WTC11 (cell line): Measurements from ENCODE around the gene TMEM9. TPM values are rescaled to one million over a fixed set of nuclear protein-coding genes. Genes with fewer than 3 reads are reported as not detected.

Source experiments
- ATAC-seq: fragments of 200-7000 bp; cut with Tn5 transposase; 2 replicates; pipeline ENCODE4 v1.10.0; 2021; ENCODE audit warnings: mild to moderate bottlenecking, moderate library complexity
- CTCF ChIA-PET: fragments of 300-600 bp; sonication (Branson Sonifier 250); formaldehyde crosslinking; loops from one replicate; lab custom pipeline; 2021; ENCODE audit warnings: antibody characterized with exemption; lab: Charles Lee
- POLR2A ChIA-PET: fragments of 350-600 bp; sonication (Branson Sonifier 250); formaldehyde crosslinking; loops from one replicate; lab custom pipeline; 2021; ENCODE audit warnings: antibody characterized with exemption; lab: Charles Lee
- DNase-seq: peaks from one replicate; pipeline ENCODE4 v3.0.0; 2021; ENCODE audit warnings: low spot score
- H3K27ac Mint-ChIP-seq: 2 replicates; pipeline ENCODE4 v1.8.0; 2021; ENCODE audit warnings: mixed read lengths
- H3K27me3 Mint-ChIP-seq: 2 replicates; pipeline ENCODE4 v1.8.0; 2021; ENCODE audit warnings: low read depth, mild to moderate bottlenecking, moderate library complexity, mixed read lengths
- H3K36me3 Mint-ChIP-seq: 2 replicates; pipeline ENCODE4 v1.8.0; 2021; ENCODE audit warnings: mixed read lengths
- H3K4me1 Mint-ChIP-seq: 2 replicates; pipeline ENCODE4 v1.8.0; 2022; ENCODE audit warnings: mixed read lengths
- H3K4me3 Mint-ChIP-seq: 2 replicates; pipeline ENCODE4 v1.8.0; 2021; ENCODE audit warnings: mild to moderate bottlenecking, moderate library complexity, mixed read lengths
- H3K9me3 Mint-ChIP-seq: 2 replicates; pipeline ENCODE4 v1.8.0; 2021; ENCODE audit warnings: mixed read lengths
- CREB1 ChIP-seq: sonication (generic); formaldehyde crosslinking; IDR thresholded peaks from 2 replicates; pipeline ENCODE4 v1.8.0; 2023; ENCODE audit warnings: mild to moderate bottlenecking, missing genetic modification reagents
- CREM ChIP-seq: sonication (generic); formaldehyde crosslinking; IDR thresholded peaks from 2 replicates; pipeline ENCODE4 v1.8.1; 2022; ENCODE audit warnings: mild to moderate bottlenecking, missing genetic modification reagents, moderate library complexity
- ELF4 ChIP-seq: sonication (generic); formaldehyde crosslinking; IDR thresholded peaks from 2 replicates; pipeline ENCODE4 v1.8.1; 2022; ENCODE audit warnings: low read depth, mild to moderate bottlenecking, moderate library complexity, missing genetic modification reagents
- FOXK1 ChIP-seq: sonication (generic); formaldehyde crosslinking; IDR thresholded peaks from 2 replicates; pipeline ENCODE4 v1.8.0; 2022; ENCODE audit warnings: mild to moderate bottlenecking, moderate library complexity, missing genetic modification reagents
- GABPB1 ChIP-seq: sonication (generic); formaldehyde crosslinking; IDR thresholded peaks from 2 replicates; pipeline ENCODE4 v1.8.1; 2023; ENCODE audit warnings: mild to moderate bottlenecking, missing genetic modification reagents
- JAZF1 ChIP-seq: fragments of 250-450 bp; sonication (Bioruptor Pico); IDR thresholded peaks from 2 replicates; pipeline ENCODE4 v1.9.0; 2021; ENCODE audit warnings: moderate library complexity, mild to moderate bottlenecking, inconsistent platforms
- NFE2L1 ChIP-seq: sonication (generic); formaldehyde crosslinking; IDR thresholded peaks from 2 replicates; pipeline ENCODE4 v1.8.1; 2023; ENCODE audit warnings: missing genetic modification reagents
- NR1H2 ChIP-seq: sonication (generic); formaldehyde crosslinking; IDR thresholded peaks from 2 replicates; pipeline ENCODE4 v1.9.0; 2021; ENCODE audit warnings: mild to moderate bottlenecking, moderate library complexity, missing genetic modification reagents
- NR2C2 ChIP-seq: sonication (generic); formaldehyde crosslinking; IDR thresholded peaks from 2 replicates; pipeline ENCODE4 v1.8.0; 2022; ENCODE audit warnings: mild to moderate bottlenecking, missing genetic modification reagents
- RORB ChIP-seq: fragments of 250-450 bp; sonication (Bioruptor Pico); IDR thresholded peaks from 2 replicates; pipeline ENCODE4 v1.9.0; 2021; ENCODE audit warnings: mild to moderate bottlenecking
- TCF7 ChIP-seq: sonication (generic); formaldehyde crosslinking; IDR thresholded peaks from 2 replicates; pipeline ENCODE4 v1.8.0; 2022; ENCODE audit warnings: mild to moderate bottlenecking, low read depth, missing genetic modification reagents, moderate library complexity
- TEAD1 ChIP-seq: sonication (generic); formaldehyde crosslinking; IDR thresholded peaks from 2 replicates; pipeline ENCODE4 v1.8.0; 2022; ENCODE audit warnings: mild to moderate bottlenecking, missing genetic modification reagents
- TEAD4 ChIP-seq: sonication (generic); formaldehyde crosslinking; IDR thresholded peaks from 2 replicates; pipeline ENCODE4 v1.8.0; 2022; ENCODE audit warnings: mild to moderate bottlenecking, missing genetic modification reagents
- ZNF121 ChIP-seq: sonication (generic); formaldehyde crosslinking; IDR thresholded peaks from 2 replicates; pipeline ENCODE4 v1.8.0; 2023; ENCODE audit warnings: missing genetic modification reagents
- ZNF219 ChIP-seq: sonication (generic); formaldehyde crosslinking; IDR thresholded peaks from 2 replicates; pipeline ENCODE4 v1.8.0; 2023; ENCODE audit warnings: missing genetic modification reagents, mild to moderate bottlenecking, borderline replicate concordance
- ZNF263 ChIP-seq: sonication (generic); formaldehyde crosslinking; IDR thresholded peaks from 2 replicates; pipeline ENCODE4 v1.8.1; 2022; ENCODE audit warnings: low read depth, mild to moderate bottlenecking, moderate library complexity, missing genetic modification reagents
- ZNF416 ChIP-seq: fragments of 250-450 bp; sonication (Bioruptor Pico); IDR thresholded peaks from 2 replicates; pipeline ENCODE4 v1.9.0; 2021; ENCODE audit warnings: mild to moderate bottlenecking, inconsistent platforms
- total RNA-seq: library from RNA; stranded (reverse); gene quantifications from 3 replicates; pipeline ENCODE4 v1.2.3, GENCODE V29; 2021
- TF ChIP-seq, protein P1 (sequence below): fragments of 250-450 bp; sonication (Bioruptor Pico); IDR thresholded peaks from 2 replicates; pipeline ENCODE4 v1.9.0; 2021; ENCODE audit warnings: mild to moderate bottlenecking, borderline replicate concordance
- TF ChIP-seq, protein P2 (sequence below): sonication (generic); formaldehyde crosslinking; IDR thresholded peaks from 2 replicates; pipeline ENCODE4 v1.8.1; 2023; ENCODE audit warnings: mild to moderate bottlenecking, missing genetic modification reagents, moderate library complexity
- TF ChIP-seq, protein P3 (sequence below): fragments of 250-450 bp; sonication (Bioruptor Pico); IDR thresholded peaks from 2 replicates; pipeline ENCODE4 v1.9.0; 2021; ENCODE audit warnings: moderate library complexity, mild to moderate bottlenecking, inconsistent platforms, borderline replicate concordance
- TF ChIP-seq, protein P4 (sequence below): sonication (generic); formaldehyde crosslinking; IDR thresholded peaks from 2 replicates; pipeline ENCODE4 v1.8.0; 2023; ENCODE audit warnings: missing genetic modification reagents, mild to moderate bottlenecking, borderline replicate concordance
- TF ChIP-seq, protein P5 (sequence below): fragments of 250-450 bp; sonication (Bioruptor Pico); conservative IDR thresholded peaks from 2 replicates; pipeline ENCODE4 v1.9.0; 2021; ENCODE audit warnings: mild to moderate bottlenecking
- TF ChIP-seq, protein P6 (sequence below): sonication (generic); formaldehyde crosslinking; conservative IDR thresholded peaks from 2 replicates; pipeline ENCODE4 v1.8.1; 2022; ENCODE audit warnings: mild to moderate bottlenecking, missing genetic modification reagents

The TMEM9 gene
- total RNA-seq, 1 experiment from 2014 or later, result 97.5 TPM

DNA sequence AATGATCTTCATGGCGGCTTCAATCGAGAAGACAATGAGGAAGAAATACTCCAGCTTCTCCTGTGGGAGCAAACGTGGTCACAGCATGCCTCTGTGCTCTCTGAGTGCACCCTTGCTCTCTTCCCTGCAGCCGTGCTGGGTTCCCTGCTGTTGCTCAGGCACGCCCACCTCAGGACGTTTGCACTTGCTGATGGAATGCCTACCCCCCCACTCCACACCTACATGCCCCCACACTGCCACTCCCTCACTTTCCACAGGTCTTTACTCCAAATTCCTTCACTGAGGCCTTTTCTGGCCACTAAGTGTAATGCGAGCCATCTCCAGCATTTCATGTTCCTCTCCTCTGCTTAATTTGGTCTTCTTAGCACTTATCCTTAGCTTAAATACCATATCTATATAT is 60.3 kb downstream of the TMEM9 start (continued):
- TF ChIP-seq NFE2L1 (CRISPR knock-in tag) (no peak), CREM (CRISPR knock-in tag) (no peak), TCF7 (no peak), ZNF263 (CRISPR knock-in tag) (no peak), JAZF1 (CRISPR knock-in tag) (no peak), TEAD1 (CRISPR knock-in tag) (no peak), RORB (CRISPR knock-in tag) (no peak)
- TF ChIP-seq, protein P1, sequence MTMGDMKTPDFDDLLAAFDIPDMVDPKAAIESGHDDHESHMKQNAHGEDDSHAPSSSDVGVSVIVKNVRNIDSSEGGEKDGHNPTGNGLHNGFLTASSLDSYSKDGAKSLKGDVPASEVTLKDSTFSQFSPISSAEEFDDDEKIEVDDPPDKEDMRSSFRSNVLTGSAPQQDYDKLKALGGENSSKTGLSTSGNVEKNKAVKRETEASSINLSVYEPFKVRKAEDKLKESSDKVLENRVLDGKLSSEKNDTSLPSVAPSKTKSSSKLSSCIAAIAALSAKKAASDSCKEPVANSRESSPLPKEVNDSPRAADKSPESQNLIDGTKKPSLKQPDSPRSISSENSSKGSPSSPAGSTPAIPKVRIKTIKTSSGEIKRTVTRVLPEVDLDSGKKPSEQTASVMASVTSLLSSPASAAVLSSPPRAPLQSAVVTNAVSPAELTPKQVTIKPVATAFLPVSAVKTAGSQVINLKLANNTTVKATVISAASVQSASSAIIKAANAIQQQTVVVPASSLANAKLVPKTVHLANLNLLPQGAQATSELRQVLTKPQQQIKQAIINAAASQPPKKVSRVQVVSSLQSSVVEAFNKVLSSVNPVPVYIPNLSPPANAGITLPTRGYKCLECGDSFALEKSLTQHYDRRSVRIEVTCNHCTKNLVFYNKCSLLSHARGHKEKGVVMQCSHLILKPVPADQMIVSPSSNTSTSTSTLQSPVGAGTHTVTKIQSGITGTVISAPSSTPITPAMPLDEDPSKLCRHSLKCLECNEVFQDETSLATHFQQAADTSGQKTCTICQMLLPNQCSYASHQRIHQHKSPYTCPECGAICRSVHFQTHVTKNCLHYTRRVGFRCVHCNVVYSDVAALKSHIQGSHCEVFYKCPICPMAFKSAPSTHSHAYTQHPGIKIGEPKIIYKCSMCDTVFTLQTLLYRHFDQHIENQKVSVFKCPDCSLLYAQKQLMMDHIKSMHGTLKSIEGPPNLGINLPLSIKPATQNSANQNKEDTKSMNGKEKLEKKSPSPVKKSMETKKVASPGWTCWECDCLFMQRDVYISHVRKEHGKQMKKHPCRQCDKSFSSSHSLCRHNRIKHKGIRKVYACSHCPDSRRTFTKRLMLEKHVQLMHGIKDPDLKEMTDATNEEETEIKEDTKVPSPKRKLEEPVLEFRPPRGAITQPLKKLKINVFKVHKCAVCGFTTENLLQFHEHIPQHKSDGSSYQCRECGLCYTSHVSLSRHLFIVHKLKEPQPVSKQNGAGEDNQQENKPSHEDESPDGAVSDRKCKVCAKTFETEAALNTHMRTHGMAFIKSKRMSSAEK (CRISPR knock-in tag), result no peak

DNA sequence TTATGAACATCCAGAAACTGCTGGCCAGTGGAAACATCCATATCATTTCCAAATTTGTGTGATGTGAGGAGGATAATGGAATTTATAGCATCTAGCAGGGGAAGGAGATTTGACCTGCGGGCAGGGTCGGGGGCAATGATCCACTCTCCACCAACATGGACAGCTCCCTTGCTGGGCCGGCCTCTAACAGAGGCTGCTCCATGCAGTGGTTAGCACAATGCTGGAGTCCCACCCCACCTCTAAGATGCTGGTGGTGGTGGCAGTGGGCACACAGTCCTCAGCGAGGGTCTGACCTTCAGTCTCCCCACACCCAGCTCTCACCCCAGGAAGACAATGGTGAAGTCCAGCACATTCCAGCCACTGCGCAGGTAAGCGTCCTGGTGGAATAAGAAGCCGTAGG is 60.7 kb downstream of the TMEM9 start:
- DNase-seq (no peak), ATAC-seq (no peak)
- Mint-ChIP-seq H3K4me3 (no peak overlapping the region), H3K4me1 (peaks cover 6% of the 10 kb centered on the region; the same call in 1 of the 2 replicates), H3K9me3 (no peaks in the 10 kb centered on the region), H3K27me3 (no peaks in the 10 kb centered on the region), H3K27ac (no peak overlapping the region), H3K36me3 (no peaks in the 10 kb centered on the region)
- CTCF ChIA-PET, result interaction anchor here (2.0 kb wide), 1 partner anchor 7 kb away, joined by 10 read pairs; no protein-coding TSS in a partner anchor
- no peak for TF ChIP-seq NR1H2 (CRISPR knock-in tag)
- TF ChIP-seq NR2C2 (CRISPR knock-in tag), result no peak
- TF ChIP-seq TEAD4 (CRISPR knock-in tag), result no peak
- TF ChIP-seq GABPB1 (CRISPR knock-in tag), result no peak
- no peak for TF ChIP-seq ZNF219 (CRISPR knock-in tag)
- TF ChIP-seq, protein P2, sequence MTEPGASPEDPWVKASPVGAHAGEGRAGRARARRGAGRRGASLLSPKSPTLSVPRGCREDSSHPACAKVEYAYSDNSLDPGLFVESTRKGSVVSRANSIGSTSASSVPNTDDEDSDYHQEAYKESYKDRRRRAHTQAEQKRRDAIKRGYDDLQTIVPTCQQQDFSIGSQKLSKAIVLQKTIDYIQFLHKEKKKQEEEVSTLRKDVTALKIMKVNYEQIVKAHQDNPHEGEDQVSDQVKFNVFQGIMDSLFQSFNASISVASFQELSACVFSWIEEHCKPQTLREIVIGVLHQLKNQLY (CRISPR knock-in tag), result no peak
- TF ChIP-seq ELF4 (CRISPR knock-in tag), result no peak
- TF ChIP-seq, protein P3, sequence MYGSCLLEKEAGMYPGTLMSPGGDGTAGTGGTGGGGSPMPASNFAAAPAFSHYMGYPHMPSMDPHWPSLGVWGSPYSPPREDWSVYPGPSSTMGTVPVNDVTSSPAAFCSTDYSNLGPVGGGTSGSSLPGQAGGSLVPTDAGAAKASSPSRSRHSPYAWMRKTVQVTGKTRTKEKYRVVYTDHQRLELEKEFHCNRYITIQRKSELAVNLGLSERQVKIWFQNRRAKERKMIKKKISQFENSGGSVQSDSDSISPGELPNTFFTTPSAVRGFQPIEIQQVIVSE (CRISPR knock-in tag), result no peak
- TF ChIP-seq FOXK1, result no peak
- no peak for TF ChIP-seq ZNF121 (CRISPR knock-in tag)
- no peak for TF ChIP-seq CREB1 (CRISPR knock-in tag)
- TF ChIP-seq ZNF416 (CRISPR knock-in tag), result no peak
- POLR2A ChIA-PET, result no interaction called here

DNA sequence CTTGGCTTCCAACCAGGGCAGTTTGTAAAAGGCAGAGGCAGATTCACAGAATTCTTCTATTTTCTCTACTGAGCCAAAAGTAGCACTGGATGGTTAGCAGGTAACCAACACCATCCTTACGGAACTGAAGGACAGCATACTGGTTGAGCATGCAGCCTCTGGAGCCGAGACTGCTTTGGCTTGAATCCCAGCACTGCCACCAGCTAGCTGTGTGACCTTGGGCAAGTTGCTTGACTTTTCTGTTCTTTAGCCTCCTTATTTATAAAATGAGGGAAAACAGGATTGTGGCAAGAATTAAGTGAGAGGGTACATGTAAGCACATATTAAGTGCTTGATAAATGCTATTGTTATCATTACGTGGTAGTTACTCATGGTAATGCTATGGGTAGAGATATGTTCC is 61.5 kb downstream of the TMEM9 start:
- POLR2A ChIA-PET, result no interaction called here
- no peaks in the 10 kb centered on the region for H3K27me3 Mint-ChIP-seq
- no peak overlapping the region for H3K27ac Mint-ChIP-seq
- CTCF ChIA-PET, result no interaction called here
- DNase-seq (no peak), ATAC-seq (no peak)
- no peak overlapping the region for H3K4me3 Mint-ChIP-seq
- no peaks in the 10 kb centered on the region for H3K36me3 Mint-ChIP-seq
- no peaks in the 10 kb centered on the region for H3K9me3 Mint-ChIP-seq
- peaks cover 6% of the 10 kb centered on the region; the same call in 1 of the 2 replicates for H3K4me1 Mint-ChIP-seq
- no peak for TF ChIP-seq NFE2L1 (CRISPR knock-in tag)
- no peak for TF ChIP-seq ZNF416 (CRISPR knock-in tag)
- TF ChIP-seq, protein P4, sequence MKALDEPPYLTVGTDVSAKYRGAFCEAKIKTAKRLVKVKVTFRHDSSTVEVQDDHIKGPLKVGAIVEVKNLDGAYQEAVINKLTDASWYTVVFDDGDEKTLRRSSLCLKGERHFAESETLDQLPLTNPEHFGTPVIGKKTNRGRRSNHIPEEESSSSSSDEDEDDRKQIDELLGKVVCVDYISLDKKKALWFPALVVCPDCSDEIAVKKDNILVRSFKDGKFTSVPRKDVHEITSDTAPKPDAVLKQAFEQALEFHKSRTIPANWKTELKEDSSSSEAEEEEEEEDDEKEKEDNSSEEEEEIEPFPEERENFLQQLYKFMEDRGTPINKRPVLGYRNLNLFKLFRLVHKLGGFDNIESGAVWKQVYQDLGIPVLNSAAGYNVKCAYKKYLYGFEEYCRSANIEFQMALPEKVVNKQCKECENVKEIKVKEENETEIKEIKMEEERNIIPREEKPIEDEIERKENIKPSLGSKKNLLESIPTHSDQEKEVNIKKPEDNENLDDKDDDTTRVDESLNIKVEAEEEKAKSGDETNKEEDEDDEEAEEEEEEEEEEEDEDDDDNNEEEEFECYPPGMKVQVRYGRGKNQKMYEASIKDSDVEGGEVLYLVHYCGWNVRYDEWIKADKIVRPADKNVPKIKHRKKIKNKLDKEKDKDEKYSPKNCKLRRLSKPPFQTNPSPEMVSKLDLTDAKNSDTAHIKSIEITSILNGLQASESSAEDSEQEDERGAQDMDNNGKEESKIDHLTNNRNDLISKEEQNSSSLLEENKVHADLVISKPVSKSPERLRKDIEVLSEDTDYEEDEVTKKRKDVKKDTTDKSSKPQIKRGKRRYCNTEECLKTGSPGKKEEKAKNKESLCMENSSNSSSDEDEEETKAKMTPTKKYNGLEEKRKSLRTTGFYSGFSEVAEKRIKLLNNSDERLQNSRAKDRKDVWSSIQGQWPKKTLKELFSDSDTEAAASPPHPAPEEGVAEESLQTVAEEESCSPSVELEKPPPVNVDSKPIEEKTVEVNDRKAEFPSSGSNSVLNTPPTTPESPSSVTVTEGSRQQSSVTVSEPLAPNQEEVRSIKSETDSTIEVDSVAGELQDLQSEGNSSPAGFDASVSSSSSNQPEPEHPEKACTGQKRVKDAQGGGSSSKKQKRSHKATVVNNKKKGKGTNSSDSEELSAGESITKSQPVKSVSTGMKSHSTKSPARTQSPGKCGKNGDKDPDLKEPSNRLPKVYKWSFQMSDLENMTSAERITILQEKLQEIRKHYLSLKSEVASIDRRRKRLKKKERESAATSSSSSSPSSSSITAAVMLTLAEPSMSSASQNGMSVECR (CRISPR knock-in tag), result no peak
- TF ChIP-seq, protein P5, sequence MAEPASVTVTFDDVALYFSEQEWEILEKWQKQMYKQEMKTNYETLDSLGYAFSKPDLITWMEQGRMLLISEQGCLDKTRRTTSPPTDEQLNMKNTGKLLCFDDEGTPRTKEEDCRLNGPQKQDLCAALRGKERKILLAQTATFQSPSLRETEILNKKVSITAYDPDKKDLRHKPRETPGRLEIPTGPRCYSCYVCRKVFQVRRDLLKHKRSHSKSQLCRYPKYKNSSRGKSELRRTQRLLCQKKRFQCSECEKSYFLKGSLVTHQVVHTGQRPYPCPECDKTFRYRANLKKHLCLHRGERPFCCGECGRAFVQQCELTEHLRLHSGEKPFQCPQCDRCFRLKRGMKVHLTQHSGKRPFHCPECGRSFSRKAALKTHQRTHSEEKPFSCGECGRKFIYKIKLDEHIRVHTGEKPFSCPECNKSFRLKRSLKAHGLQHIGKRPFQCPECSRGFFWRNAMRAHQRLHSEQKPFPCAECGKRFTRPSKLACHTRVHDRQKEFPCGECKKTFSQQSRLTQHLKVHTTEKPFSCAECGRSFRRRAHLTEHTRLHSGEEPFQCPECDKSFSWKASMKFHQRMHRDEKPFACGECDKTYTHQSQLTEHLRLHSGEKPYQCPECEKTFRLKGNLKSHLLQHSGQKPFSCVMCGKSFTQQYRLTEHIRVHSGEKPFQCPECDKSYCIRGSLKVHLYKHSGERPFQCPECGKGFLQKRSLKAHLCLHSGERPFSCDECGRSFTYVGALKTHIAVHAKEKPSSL (CRISPR knock-in tag), result no peak
- TF ChIP-seq, protein P6, sequence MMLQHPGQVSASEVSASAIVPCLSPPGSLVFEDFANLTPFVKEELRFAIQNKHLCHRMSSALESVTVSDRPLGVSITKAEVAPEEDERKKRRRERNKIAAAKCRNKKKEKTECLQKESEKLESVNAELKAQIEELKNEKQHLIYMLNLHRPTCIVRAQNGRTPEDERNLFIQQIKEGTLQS, result no peak
- TF ChIP-seq, all 79 proteins: peak for 0
